Astrocyte (in vitro differentiated cells and primary cell): ENCODE data around the gene ITGA1. TPM values are rescaled to one million over a fixed set of nuclear protein-coding genes. Genes with fewer than 3 reads are reported as not detected.

ENCODE experiments used
- DNase-seq: peaks from one replicate; pipeline ENCODE4 v3.0.0-alpha.2; 2010; ENCODE audit warnings: low read depth
- FAIRE-seq: peaks from 2 replicates; lab custom pipeline; 2011; peaks lifted over from hg19 to GRCh38; lab: Jason Lieb, UNC
- H2AFZ ChIP-seq: 2 replicates; pipeline ENCODE4 v1.6.0; 2012; ENCODE audit warnings: low read depth, low read length, inconsistent platforms
- H3K27ac ChIP-seq: 2 replicates; pipeline ENCODE4 v1.5.1; 2011; ENCODE audit warnings: low read depth, low read length, inconsistent platforms
- H3K27me3 ChIP-seq: 2 replicates; pipeline ENCODE4 v1.6.0; 2011; ENCODE audit warnings: low read length, inconsistent platforms; ENCODE audit not compliant: insufficient read depth
- H3K36me3 ChIP-seq: 2 replicates; pipeline ENCODE4 v1.5.1; 2011; ENCODE audit warnings: low read length, inconsistent platforms; ENCODE audit not compliant: insufficient read depth
- H3K4me1 ChIP-seq: 2 replicates; pipeline ENCODE4 v1.5.1; 2011; ENCODE audit warnings: low read length, inconsistent platforms; ENCODE audit not compliant: insufficient read depth
- H3K4me2 ChIP-seq: 2 replicates; pipeline ENCODE4 v1.6.0; 2012; ENCODE audit warnings: low read length, inconsistent platforms
- H3K4me3 ChIP-seq: 2 replicates; pipeline ENCODE4 v1.5.1; 2011; ENCODE audit warnings: low read depth, mild to moderate bottlenecking, low read length, inconsistent platforms; ENCODE audit not compliant: insufficient read depth
- H3K79me2 ChIP-seq: 2 replicates; pipeline ENCODE4 v1.6.0; 2012; ENCODE audit warnings: mild to moderate bottlenecking, low read length, inconsistent platforms; ENCODE audit not compliant: insufficient read depth
- H3K9ac ChIP-seq: 2 replicates; pipeline ENCODE4 v1.6.0; 2012; ENCODE audit warnings: mild to moderate bottlenecking, low read length, inconsistent platforms
- H3K9me3 ChIP-seq: 2 replicates; pipeline ENCODE4 v1.5.1; 2012; ENCODE audit warnings: low read depth, mild to moderate bottlenecking, low read length, inconsistent platforms; ENCODE audit not compliant: insufficient read depth
- H4K20me1 ChIP-seq: 2 replicates; pipeline ENCODE4 v1.6.0; 2012; ENCODE audit warnings: low read length, inconsistent platforms; ENCODE audit not compliant: insufficient read depth
- H3K27ac Mint-ChIP-seq: one replicate; pipeline ENCODE4 v1.8.0; 2021; ENCODE audit warnings: mild to moderate bottlenecking, mixed read lengths; ENCODE audit not compliant: unreplicated experiment
- H3K27me3 Mint-ChIP-seq: one replicate; pipeline ENCODE4 v1.8.0; 2021; ENCODE audit warnings: low read depth, mixed read lengths; ENCODE audit not compliant: unreplicated experiment
- H3K36me3 Mint-ChIP-seq: one replicate; pipeline ENCODE4 v1.8.0; 2021; ENCODE audit warnings: low read depth, mixed read lengths; ENCODE audit not compliant: unreplicated experiment
- H3K4me1 Mint-ChIP-seq: one replicate; pipeline ENCODE4 v1.8.0; 2021; ENCODE audit warnings: low read depth, mixed read lengths; ENCODE audit not compliant: unreplicated experiment
- H3K4me3 Mint-ChIP-seq: one replicate; pipeline ENCODE4 v1.8.0; 2021; ENCODE audit warnings: mild to moderate bottlenecking, moderate library complexity, mixed read lengths; ENCODE audit not compliant: unreplicated experiment
- H3K9me3 Mint-ChIP-seq: one replicate; pipeline ENCODE4 v1.8.0; 2021; ENCODE audit warnings: mild to moderate bottlenecking, mixed read lengths; ENCODE audit not compliant: unreplicated experiment
- CTCF ChIP-seq: IDR thresholded peaks from 2 replicates; pipeline ENCODE4 v1.5.1; 2011; ENCODE audit warnings: low read depth, mild to moderate bottlenecking, inconsistent platforms, low read length, moderate library complexity; ENCODE audit not compliant: insufficient read depth
- EZH2 ChIP-seq: IDR thresholded peaks from 2 replicates; pipeline ENCODE4 v1.6.1; 2012; ENCODE audit warnings: mild to moderate bottlenecking, low read length, inconsistent platforms; ENCODE audit not compliant: insufficient read depth
- total RNA-seq: library from RNA; stranded (reverse); gene quantifications from 2 replicates; pipeline ENCODE4 v1.2.1, GENCODE V29; 2021

ITGA1 gene
- total RNA-seq, 1 donor from 2014 or later: 73.7 TPM

- Histone ChIP-seq H4K20me1 (no peaks in the 10 kb centered on the region), H3K4me3 (peak overlapping the region; percentile 91), H3K9ac (peak overlapping the region; percentile 89), H3K4me1 (peaks cover 12% of the 10 kb centered on the region), H3K4me2 (peak overlapping the region; percentile 97), H3K27me3 (no peaks in the 10 kb centered on the region), H3K27ac (peak overlapping the region; percentile 79), H3K36me3 (no peaks in the 10 kb centered on the region), H2AFZ (peak overlapping the region; percentile 93), H3K79me2 (peaks cover 14% of the 10 kb centered on the region), H3K9me3 (no peaks in the 10 kb centered on the region)
- Mint-ChIP-seq H3K4me1 (peaks cover 17% of the 10 kb centered on the region), H3K36me3 (peaks cover 4% of the 10 kb centered on the region), H3K4me3 (peak overlapping the region; percentile 94), H3K27me3 (no peaks in the 10 kb centered on the region), H3K9me3 (no peaks in the 10 kb centered on the region), H3K27ac (peak overlapping the region; percentile 29)
- TF ChIP-seq EZH2: no peak
- no peak for TF ChIP-seq CTCF
- DNase-seq (no peak), FAIRE-seq (no peak)
Measured at GRCh38 chr5:52788505-52788821, 747 bp downstream of the ITGA1 start.

GRCh38 chr5:52789378-52789777 lies 1.7 kb downstream of the ITGA1 start:
- Mint-ChIP-seq H3K27ac (peak overlapping the region; percentile 50), H3K4me1 (peaks cover 16% of the 10 kb centered on the region), H3K27me3 (no peaks in the 10 kb centered on the region), H3K36me3 (peaks cover 4% of the 10 kb centered on the region), H3K9me3 (no peaks in the 10 kb centered on the region), H3K4me3 (peak overlapping the region; percentile 94)
- no peak overlapping the region for H3K4me3 ChIP-seq
- peak; percentile 17 for FAIRE-seq
- peak overlapping the region; percentile 89 for H3K9ac ChIP-seq
- no peak overlapping the region for H2AFZ ChIP-seq
- peaks cover 14% of the 10 kb centered on the region for H3K79me2 ChIP-seq
- H3K27me3 ChIP-seq: no peaks in the 10 kb centered on the region
- DNase-seq: no peak
- H3K27ac ChIP-seq: no peak overlapping the region
- H3K4me1 ChIP-seq: peaks cover 12% of the 10 kb centered on the region
- H3K4me2 ChIP-seq: peak overlapping the region; percentile 97
- TF ChIP-seq CTCF (no peak), EZH2 (no peak)
- no peaks in the 10 kb centered on the region for H3K36me3 ChIP-seq
- H4K20me1 ChIP-seq: no peaks in the 10 kb centered on the region
- H3K9me3 ChIP-seq: no peaks in the 10 kb centered on the region

GRCh38 chr5:52789851-52790250 lies 2.1 kb downstream of the ITGA1 start:
- H3K27ac ChIP-seq: no peak overlapping the region
- H3K4me1 Mint-ChIP-seq: peaks cover 16% of the 10 kb centered on the region
- TF ChIP-seq EZH2: no peak
- no peak for TF ChIP-seq CTCF

More at GRCh38 chr5:52789851-52790250, 2.1 kb downstream of the ITGA1 start:
- no peaks in the 10 kb centered on the region for H3K27me3 ChIP-seq
- H3K4me1 ChIP-seq: peaks cover 12% of the 10 kb centered on the region
- no peaks in the 10 kb centered on the region for H4K20me1 ChIP-seq
- no peaks in the 10 kb centered on the region for H3K27me3 Mint-ChIP-seq
- H3K4me3 Mint-ChIP-seq: peak overlapping the region; percentile 94
- H3K36me3 ChIP-seq: no peaks in the 10 kb centered on the region
- H3K36me3 Mint-ChIP-seq: peaks cover 4% of the 10 kb centered on the region
- peak overlapping the region; percentile 89 for H3K9ac ChIP-seq
- FAIRE-seq: no peak
- no peaks in the 10 kb centered on the region for H3K9me3 ChIP-seq
- H3K27ac Mint-ChIP-seq: no peak overlapping the region
- no peak for DNase-seq
- no peak overlapping the region for H2AFZ ChIP-seq
- H3K9me3 Mint-ChIP-seq: no peaks in the 10 kb centered on the region
- peaks cover 16% of the 10 kb centered on the region for H3K79me2 ChIP-seq
- H3K4me2 ChIP-seq: peak overlapping the region; percentile 97
- no peak overlapping the region for H3K4me3 ChIP-seq
